HG03457 (cell line): ENCODE results near the gene CYB5R4.

Source experiments
- ATAC-seq: cut with Tn5 transposase; IDR thresholded peaks from one replicate; pipeline ENCODE4 v1.9.1; 2021; ENCODE audit warnings: moderate number of reproducible peaks; ENCODE audit not compliant: unreplicated experiment

CYB5R4 gene

GRCh38 chr6:83976037-83976755 is 116.7 kb downstream of the CYB5R4 start:
- no peak for ATAC-seq

- no peak for ATAC-seq
These were observed 117.4 kb downstream of the CYB5R4 start for GRCh38 chr6:83976871-83977270.

- no peak for ATAC-seq
These were observed 118.8 kb downstream of the CYB5R4 start for GRCh38 chr6:83978324-83978734.

GRCh38 chr6:83978997-83979396 is 119.5 kb downstream of the CYB5R4 start:
- ATAC-seq = no peak

- ATAC-seq = no peak
These were observed 124.9 kb downstream of the CYB5R4 start for GRCh38 chr6:83984411-83984810.

GRCh38 chr6:83985308-83985713 is 125.8 kb downstream of the CYB5R4 start:
- ATAC-seq = no peak

- no peak for ATAC-seq
These were observed 126.2 kb downstream of the CYB5R4 start for GRCh38 chr6:83985715-83986114.

- no peak for ATAC-seq
These were observed 138.6 kb downstream of the CYB5R4 start for GRCh38 chr6:83998021-83998584.

GRCh38 chr6:84001119-84001518 is 141.6 kb downstream of the CYB5R4 start:
- no peak for ATAC-seq

- ATAC-seq = no peak
These were observed 142.7 kb downstream of the CYB5R4 start for GRCh38 chr6:84002226-84002625.

- no peak for ATAC-seq
These were observed 143.6 kb downstream of the CYB5R4 start for GRCh38 chr6:84003131-84003530.

- no peak for ATAC-seq
These were observed 144.2 kb downstream of the CYB5R4 start for GRCh38 chr6:84003654-84004053.

- no peak for ATAC-seq
These were observed 148.4 kb downstream of the CYB5R4 start for GRCh38 chr6:84007871-84008270.

- no peak for ATAC-seq
These were observed 153.9 kb downstream of the CYB5R4 start for GRCh38 chr6:84013354-84013753.

GRCh38 chr6:84013931-84014330 is 154.4 kb downstream of the CYB5R4 start:
- no peak for ATAC-seq

GRCh38 chr6:84016029-84016428 is 156.5 kb downstream of the CYB5R4 start:
- ATAC-seq = no peak
